Nephron (organoid): ENCODE data around the gene DOLPP1.

Experiments
- H3K27ac Mint-ChIP-seq, 3 experiments: 2 replicates each; pipeline ENCODE4 v1.8.0; 2020; ENCODE audit warnings: mixed read lengths in 3 of 3, mild to moderate bottlenecking in 2 of 3, moderate library complexity in 1 of 3
- H3K27me3 Mint-ChIP-seq: 2 replicates; pipeline ENCODE4 v1.8.0; 2021; ENCODE audit warnings: low read depth, mild to moderate bottlenecking, moderate library complexity, mixed read lengths
- H3K36me3 Mint-ChIP-seq: 2 replicates; pipeline ENCODE4 v1.8.0; 2020; ENCODE audit warnings: low read depth, mixed read lengths
- H3K4me1 Mint-ChIP-seq: 2 replicates; pipeline ENCODE4 v1.8.0; 2020; ENCODE audit warnings: mixed read lengths
- H3K4me3 Mint-ChIP-seq, 3 experiments: 2 replicates each; pipeline ENCODE4 v1.8.0; 2020; ENCODE audit warnings: mild to moderate bottlenecking in 3 of 3, mixed read lengths in 3 of 3, moderate library complexity in 2 of 3
- H3K9me3 Mint-ChIP-seq: 2 replicates; pipeline ENCODE4 v1.8.0; 2020; ENCODE audit warnings: mixed read lengths
- TF ChIP-seq, protein P1 (sequence below), 3 experiments: fragments of 200-600 bp; sonication (generic); IDR thresholded peaks; one replicate each; pipeline ENCODE4 v1.5.0; 2021; ENCODE audit warnings: antibody characterized with exemption in 3 of 3; ENCODE audit not compliant: unreplicated experiment in 3 of 3

The DOLPP1 gene

DNA sequence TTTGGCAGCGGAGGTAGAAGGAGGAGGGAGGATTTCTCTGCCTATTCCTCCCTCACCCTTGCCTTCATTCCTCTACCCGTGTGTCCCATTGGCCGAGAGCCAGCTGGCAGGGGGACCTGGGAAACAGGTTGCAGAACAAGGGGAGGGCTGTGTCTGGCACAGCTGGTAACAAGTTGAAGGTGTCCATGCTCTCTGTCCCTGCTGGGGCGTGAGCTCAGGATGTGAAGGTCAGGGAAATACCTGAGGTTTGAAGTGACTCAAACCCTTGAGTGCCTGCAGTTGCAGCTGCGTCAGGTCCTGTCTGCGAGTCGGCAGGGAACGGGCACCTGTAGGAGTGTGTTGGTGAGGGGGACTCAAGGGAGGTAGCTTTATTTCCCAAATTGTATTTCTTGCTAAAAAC is 28.3 kb upstream of the DOLPP1 start:
- H3K4me1 Mint-ChIP-seq = no peaks in the 10 kb centered on the region
- no peak overlapping the region for H3K4me3 Mint-ChIP-seq
- no peaks in the 10 kb centered on the region for H3K27me3 Mint-ChIP-seq
- H3K27ac Mint-ChIP-seq = no peak overlapping the region
- H3K36me3 Mint-ChIP-seq = peaks cover 13% of the 10 kb centered on the region
- H3K9me3 Mint-ChIP-seq = no peaks in the 10 kb centered on the region
- TF ChIP-seq, protein P1, sequence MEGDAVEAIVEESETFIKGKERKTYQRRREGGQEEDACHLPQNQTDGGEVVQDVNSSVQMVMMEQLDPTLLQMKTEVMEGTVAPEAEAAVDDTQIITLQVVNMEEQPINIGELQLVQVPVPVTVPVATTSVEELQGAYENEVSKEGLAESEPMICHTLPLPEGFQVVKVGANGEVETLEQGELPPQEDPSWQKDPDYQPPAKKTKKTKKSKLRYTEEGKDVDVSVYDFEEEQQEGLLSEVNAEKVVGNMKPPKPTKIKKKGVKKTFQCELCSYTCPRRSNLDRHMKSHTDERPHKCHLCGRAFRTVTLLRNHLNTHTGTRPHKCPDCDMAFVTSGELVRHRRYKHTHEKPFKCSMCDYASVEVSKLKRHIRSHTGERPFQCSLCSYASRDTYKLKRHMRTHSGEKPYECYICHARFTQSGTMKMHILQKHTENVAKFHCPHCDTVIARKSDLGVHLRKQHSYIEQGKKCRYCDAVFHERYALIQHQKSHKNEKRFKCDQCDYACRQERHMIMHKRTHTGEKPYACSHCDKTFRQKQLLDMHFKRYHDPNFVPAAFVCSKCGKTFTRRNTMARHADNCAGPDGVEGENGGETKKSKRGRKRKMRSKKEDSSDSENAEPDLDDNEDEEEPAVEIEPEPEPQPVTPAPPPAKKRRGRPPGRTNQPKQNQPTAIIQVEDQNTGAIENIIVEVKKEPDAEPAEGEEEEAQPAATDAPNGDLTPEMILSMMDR (IDR thresholded peaks at IDR 0.05; ENCODE audit: unreplicated experiment in 3 of 3) = no peak

DNA sequence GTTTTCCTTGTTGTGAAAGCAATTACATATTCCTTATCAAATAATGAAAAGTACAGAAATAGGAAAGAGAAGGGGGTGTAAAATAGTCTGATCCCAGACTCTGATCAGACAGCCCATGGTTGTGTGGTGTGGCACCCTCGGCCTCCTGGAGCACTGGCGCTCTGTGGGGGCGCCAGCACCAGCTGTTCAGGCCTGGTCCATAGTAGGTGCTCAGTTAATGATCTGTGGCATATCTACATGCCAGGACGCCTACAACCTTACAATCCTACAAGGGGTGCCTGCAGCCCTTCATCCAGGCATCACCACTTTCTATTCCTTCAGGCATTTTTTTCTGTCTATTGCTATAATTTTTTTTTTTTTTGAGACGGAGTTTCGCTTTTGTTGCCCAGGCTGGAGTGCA is 27.9 kb upstream of the DOLPP1 start:
- TF ChIP-seq, protein P1 (IDR thresholded peaks at IDR 0.05; ENCODE audit: unreplicated experiment in 3 of 3) = no peak
- no peak overlapping the region for H3K27ac Mint-ChIP-seq
- H3K4me1 Mint-ChIP-seq = no peaks in the 10 kb centered on the region
- peaks cover 17% of the 10 kb centered on the region for H3K36me3 Mint-ChIP-seq
- H3K4me3 Mint-ChIP-seq = no peak overlapping the region
- no peaks in the 10 kb centered on the region for H3K9me3 Mint-ChIP-seq
- no peaks in the 10 kb centered on the region for H3K27me3 Mint-ChIP-seq

DNA sequence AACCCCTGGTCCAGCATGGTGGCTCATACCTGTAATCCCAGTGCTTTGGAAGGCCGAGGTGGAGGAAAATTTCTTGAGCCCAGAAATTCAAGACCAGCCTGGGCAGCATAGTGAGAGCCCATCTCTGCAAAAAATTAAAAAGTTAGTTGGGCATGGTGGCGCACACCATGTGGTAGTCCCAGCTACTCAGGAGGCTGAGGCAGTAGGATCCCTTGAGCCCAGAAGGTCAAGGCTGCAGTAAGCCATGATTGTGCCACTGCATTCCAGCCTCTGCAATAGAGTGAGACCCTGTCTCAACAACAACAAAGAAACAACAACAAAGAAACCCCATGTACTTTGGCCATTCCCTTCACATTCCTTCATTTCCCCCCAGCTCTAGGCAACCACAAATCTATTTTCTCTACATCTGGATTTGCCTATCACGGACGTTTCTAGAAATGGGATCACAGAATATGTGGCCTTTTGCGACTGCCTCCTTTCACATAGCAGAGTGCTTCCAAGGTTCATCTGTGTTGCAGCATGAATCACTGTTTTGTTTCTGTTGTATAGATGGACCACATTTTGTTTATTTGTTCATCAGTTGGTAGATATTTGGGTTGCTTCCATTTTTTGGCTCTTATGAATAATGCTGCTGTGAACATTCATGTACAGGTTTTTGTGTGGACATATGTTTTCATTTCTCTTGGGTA is 26.6 kb upstream of the DOLPP1 start:
- H3K36me3 Mint-ChIP-seq = peaks cover 14% of the 10 kb centered on the region
- H3K4me3 Mint-ChIP-seq = no peak overlapping the region
- TF ChIP-seq, protein P1 (IDR thresholded peaks at IDR 0.05; ENCODE audit: unreplicated experiment in 3 of 3) = no peak
- no peaks in the 10 kb centered on the region for H3K9me3 Mint-ChIP-seq
- H3K27me3 Mint-ChIP-seq = no peaks in the 10 kb centered on the region
- H3K4me1 Mint-ChIP-seq = no peaks in the 10 kb centered on the region
- H3K27ac Mint-ChIP-seq = no peak overlapping the region

DNA sequence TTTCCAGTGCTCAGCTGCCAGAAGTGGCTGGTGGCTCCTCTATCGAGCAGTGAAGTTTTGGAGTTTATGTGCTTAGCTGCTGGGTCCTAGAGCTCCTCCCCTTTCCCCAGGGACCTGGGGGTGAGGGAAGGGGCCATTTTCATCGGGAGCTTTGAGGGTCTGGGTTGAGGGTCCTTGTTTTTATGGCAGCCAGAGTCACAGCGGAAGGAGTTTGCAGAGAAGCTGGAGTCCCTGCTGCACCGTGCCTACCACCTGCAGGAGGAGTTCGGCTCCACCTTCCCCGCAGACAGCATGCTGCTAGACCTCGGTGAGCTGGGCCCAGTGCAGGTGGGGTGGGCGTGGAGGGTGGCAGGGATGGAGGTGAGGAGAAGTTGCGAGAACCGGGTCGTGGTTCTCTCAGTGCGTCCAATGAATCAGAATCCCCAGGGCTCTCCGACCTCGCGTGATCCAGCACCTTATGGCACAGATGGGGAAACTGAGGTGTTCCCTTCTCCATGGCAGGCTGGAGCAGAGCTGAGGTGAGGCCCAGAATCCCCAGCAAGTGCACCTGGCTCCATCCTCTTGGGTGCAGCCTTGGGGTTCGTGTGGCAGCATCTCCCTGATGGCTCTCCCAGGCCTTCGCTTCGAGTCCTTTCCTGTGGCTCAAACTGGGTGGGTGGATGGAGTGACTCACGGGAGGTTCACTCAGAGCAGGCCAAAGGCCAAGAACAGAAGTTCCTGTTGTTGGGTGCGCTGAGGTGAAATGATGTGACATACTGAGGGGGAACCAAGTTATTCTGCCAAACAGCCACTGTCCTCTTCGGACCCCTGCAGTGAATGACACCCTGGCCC is 21.7 kb upstream of the DOLPP1 start:
- Mint-ChIP-seq H3K4me3 (no peak overlapping the region), H3K9me3 (no peaks in the 10 kb centered on the region), H3K36me3 (peaks cover 22% of the 10 kb centered on the region), H3K27me3 (no peaks in the 10 kb centered on the region), H3K27ac (no peak overlapping the region), H3K4me1 (no peaks in the 10 kb centered on the region)
- TF ChIP-seq, protein P1 (IDR thresholded peaks at IDR 0.05; ENCODE audit: unreplicated experiment in 3 of 3) = no peak

DNA sequence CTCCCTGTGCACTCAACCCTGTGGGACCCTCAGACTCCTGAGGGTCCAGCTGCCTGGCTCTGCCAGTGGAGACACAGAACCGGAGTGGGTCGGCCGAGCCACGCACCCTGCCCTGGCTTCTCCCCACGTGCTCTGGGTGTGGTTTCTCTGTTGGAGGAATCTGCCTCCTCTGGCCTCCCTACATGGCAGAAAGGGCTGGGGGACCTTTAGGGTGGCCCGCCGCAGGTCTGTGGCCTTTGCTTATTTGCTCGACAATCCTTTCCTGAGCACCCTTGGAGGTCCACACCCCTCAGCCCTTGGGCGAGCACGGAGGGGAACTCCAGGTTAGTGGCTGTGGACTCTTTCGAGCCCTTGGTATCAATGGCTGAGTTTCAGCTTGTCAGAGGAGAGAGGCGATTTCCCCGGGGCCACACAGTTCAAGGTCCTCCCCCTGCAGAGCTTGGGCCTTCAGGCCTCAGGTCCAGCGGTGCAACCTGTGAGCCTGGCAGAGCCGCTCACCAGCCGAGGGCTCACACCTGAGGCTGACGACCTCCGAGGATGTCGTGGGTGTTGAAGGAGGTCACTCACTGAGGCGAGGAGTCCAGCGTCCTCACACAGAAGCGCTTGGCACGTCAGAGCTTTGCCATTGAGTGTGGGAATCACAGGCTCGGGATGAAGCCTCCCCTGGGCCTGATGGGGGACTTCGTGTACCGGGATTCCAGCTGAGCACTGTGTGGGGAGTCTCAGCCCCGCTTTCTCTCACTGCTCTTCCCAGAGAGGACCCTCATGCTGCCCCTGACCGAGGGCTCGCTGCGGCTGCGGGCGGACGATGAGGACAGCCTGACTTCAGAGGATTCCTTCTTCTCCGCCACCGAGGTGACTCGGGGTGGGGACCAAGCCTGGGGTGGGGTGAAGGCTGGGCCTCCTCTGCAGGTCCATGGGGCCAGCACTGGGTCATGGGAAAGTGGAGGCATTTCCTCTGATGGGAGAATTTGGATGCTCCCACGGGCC is 20.8 kb upstream of the DOLPP1 start:
- Mint-ChIP-seq H3K9me3 (no peaks in the 10 kb centered on the region), H3K27ac (no peak overlapping the region), H3K4me3 (no peak overlapping the region), H3K27me3 (no peaks in the 10 kb centered on the region), H3K36me3 (peaks cover 17% of the 10 kb centered on the region), H3K4me1 (no peaks in the 10 kb centered on the region)
- TF ChIP-seq, protein P1 (IDR thresholded peaks at IDR 0.05; ENCODE audit: unreplicated experiment in 3 of 3) = no peak
